Stimulated activated CD4-positive, alpha-beta T cell treated with anti-CD3 and anti-CD28 coated beads, TNF-alpha, amount 100 ng/mL, for 24 hours (primary cell): ENCODE results near the gene AK1.
A peak's percentile ranks its signal among the peaks of the same experiment; 100 is the strongest.

Experiments
- DNase-seq, 3 experiments: peaks; one replicate each; pipeline ENCODE4 v3.0.0-alpha.2; 2020; ENCODE audit warnings: low read depth in 3 of 3

AK1 gene

GRCh38 chr9:127867356-127868277 lies 9.9 kb downstream of the AK1 start:
- DNase-seq = no peak

GRCh38 chr9:127866535-127866934 lies 10.9 kb downstream of the AK1 start:
- DNase-seq = no peak

GRCh38 chr9:127865645-127866464 lies 11.6 kb downstream of the AK1 start:
- peak in 1 of 3 experiments; percentile 16 for DNase-seq

GRCh38 chr9:127863191-127863621 lies 14.3 kb downstream of the AK1 start:
- DNase-seq = no peak

GRCh38 chr9:127862075-127863011 lies 15.1 kb downstream of the AK1 start:
- DNase-seq = no peak

- no peak for DNase-seq
Measured at GRCh38 chr9:127860779-127861178, 16.7 kb downstream of the AK1 start.

GRCh38 chr9:127860260-127860659 lies 17.2 kb downstream of the AK1 start:
- DNase-seq = no peak

GRCh38 chr9:127858041-127858512 lies 19.4 kb downstream of the AK1 start:
- DNase-seq = no peak

- no peak for DNase-seq
Measured at GRCh38 chr9:127857278-127857677, 20.2 kb downstream of the AK1 start.

GRCh38 chr9:127856729-127857116 lies 20.8 kb downstream of the AK1 start:
- no peak for DNase-seq

- no peak for DNase-seq
Measured at GRCh38 chr9:127856094-127856728, 21.3 kb downstream of the AK1 start.

GRCh38 chr9:127855522-127855921 lies 22.0 kb downstream of the AK1 start:
- no peak for DNase-seq

- DNase-seq = no peak
Measured at GRCh38 chr9:127854960-127855359, 22.5 kb downstream of the AK1 start.

- peak in 2 of 3 experiments; percentile 11 to 28 for DNase-seq
Measured at GRCh38 chr9:127854184-127854806, 23.2 kb downstream of the AK1 start, which contains the start of gene ENG. Gene ENG, minus strand, starts transcription at chr9:127854658. Its CDS starts 303 bp downstream, at chr9:127854355.

- DNase-seq = no peak
Measured at GRCh38 chr9:127853312-127854183, 23.9 kb downstream of the AK1 start.

- DNase-seq = no peak
Measured at GRCh38 chr9:127852829-127853228, 24.6 kb downstream of the AK1 start.

GRCh38 chr9:127850286-127850830 lies 27.1 kb downstream of the AK1 start:
- no peak for DNase-seq

- DNase-seq = no peak
Measured at GRCh38 chr9:127848756-127849504, 28.5 kb downstream of the AK1 start.
